IMR-90 (cell line): ENCODE results near the gene WDR45B. TPM values are rescaled to one million over a fixed set of nuclear protein-coding genes. Genes with fewer than 3 reads are reported as not detected.

Source experiments
- ATAC-seq: fragments of 200-7000 bp; cut with Tn5 transposase; 2 replicates; pipeline ENCODE4 v1.9.1; 2020; ENCODE audit warnings: low read depth, mild to moderate bottlenecking, moderate library complexity
- BruUV-seq: library from RNA; stranded (reverse); fragments of 400-500 nt; replicated peaks from 2 replicates; lab custom pipeline; 2021; lab: Mats Ljungman, UMichigan
- CTCF ChIA-PET: fragments of 300-600 bp; formaldehyde crosslinking; extraction: SDS; loops from one replicate; lab custom pipeline; 2021; ENCODE audit warnings: antibody characterized with exemption; lab: Yijun Ruan, JAX
- POLR2A ChIA-PET: fragments of 300-600 bp; sonication (Branson Sonifier 250); formaldehyde crosslinking; loops from one replicate; lab custom pipeline; 2022; ENCODE audit warnings: antibody characterized with exemption; ENCODE audit not compliant: unreplicated experiment; lab: Charles Lee
- DNase-seq: peaks from one replicate; pipeline ENCODE4 v3.0.0; 2013
- H2AFZ ChIP-seq: replicated peaks from 2 replicates; pipeline ENCODE3; 2013; ENCODE audit warnings: low read length, mild to moderate bottlenecking; ENCODE audit not compliant: poor library complexity
- H2AK5ac ChIP-seq: 2 replicates; pipeline ENCODE4 v1.6.1; 2013; ENCODE audit warnings: low read depth, low read length, inconsistent platforms
- H2AK9ac ChIP-seq: replicated peaks from 2 replicates; pipeline ENCODE3; 2013; ENCODE audit warnings: mild to moderate bottlenecking, low read depth, low read length, moderate library complexity; ENCODE audit not compliant: poor library complexity
- H2BK120ac ChIP-seq: 2 replicates; pipeline ENCODE4 v1.6.1; 2013; ENCODE audit warnings: low read depth, low read length, inconsistent platforms
- H2BK15ac ChIP-seq: 3 replicates; pipeline ENCODE4 v1.6.1; 2013; ENCODE audit warnings: low read depth, low read length, inconsistent platforms
- H2BK20ac ChIP-seq: 2 replicates; pipeline ENCODE4 v1.6.1; 2013; ENCODE audit warnings: low read depth, mild to moderate bottlenecking, inconsistent platforms, low read length, moderate library complexity
- H2BK5ac ChIP-seq: 2 replicates; pipeline ENCODE4 v1.6.1; 2013; ENCODE audit warnings: mild to moderate bottlenecking, low read depth, low read length, inconsistent platforms; ENCODE audit not compliant: poor library complexity, severe bottlenecking
- H3K14ac ChIP-seq: replicated peaks from 2 replicates; pipeline ENCODE4 v1.6.1; 2013; ENCODE audit warnings: low read depth, low read length, inconsistent platforms
- H3K18ac ChIP-seq: 2 replicates; pipeline ENCODE4 v1.6.1; 2013; ENCODE audit warnings: low read depth, low read length, control low read depth
- H3K23ac ChIP-seq: 2 replicates; pipeline ENCODE4 v1.6.1; 2013; ENCODE audit warnings: low read depth, low read length, inconsistent platforms
- H3K27ac ChIP-seq: 2 replicates; pipeline ENCODE4 v1.5.1; 2013; ENCODE audit warnings: mild to moderate bottlenecking, control low read depth, low read length; ENCODE audit not compliant: insufficient read depth
- H3K27me3 ChIP-seq: 2 replicates; pipeline ENCODE4 v1.6.1; 2013; ENCODE audit warnings: low read length; ENCODE audit not compliant: control insufficient read depth, insufficient read depth
- H3K36me3 ChIP-seq: 2 replicates; pipeline ENCODE4 v1.6.1; 2013; ENCODE audit warnings: low read length, mixed read lengths; ENCODE audit not compliant: control insufficient read depth, insufficient read depth
- H3K4ac ChIP-seq: 2 replicates; pipeline ENCODE4 v1.6.1; 2013; ENCODE audit warnings: low read depth, low read length, inconsistent platforms
- H3K4me1 ChIP-seq: 2 replicates; pipeline ENCODE4 v1.6.1; 2013; ENCODE audit warnings: low read length, mixed read lengths; ENCODE audit not compliant: control insufficient read depth, insufficient read depth
- H3K4me2 ChIP-seq: 2 replicates; pipeline ENCODE4 v1.6.1; 2013; ENCODE audit warnings: low read depth, mild to moderate bottlenecking, control low read depth, low read length, moderate library complexity
- H3K4me3 ChIP-seq: 2 replicates; pipeline ENCODE4 v1.5.1; 2013; ENCODE audit warnings: low read depth, mild to moderate bottlenecking, control low read depth, low read length, moderate library complexity; ENCODE audit not compliant: insufficient read depth
- H3K56ac ChIP-seq: 2 replicates; pipeline ENCODE4 v1.6.1; 2013; ENCODE audit warnings: low read length, inconsistent platforms; ENCODE audit not compliant: insufficient read depth; ENCODE audit errors: extremely low read depth
- H3K79me1 ChIP-seq, 2 experiments: 2 replicates each; pipeline ENCODE4 v1.6.1; 2013; ENCODE audit warnings: low read length in 2 of 2, inconsistent platforms in 1 of 2, low read depth in 1 of 2
- H3K9ac ChIP-seq: 2 replicates; pipeline ENCODE4 v1.6.1; 2013; ENCODE audit warnings: low read depth, low read length, control low read depth
- H3K9me1 ChIP-seq: 2 replicates; pipeline ENCODE4 v1.6.1; 2013; ENCODE audit warnings: low read length, inconsistent platforms; ENCODE audit not compliant: insufficient read depth
- H3K9me3 ChIP-seq: 2 replicates; pipeline ENCODE4 v1.6.1; 2013; ENCODE audit warnings: low read length; ENCODE audit not compliant: control insufficient read depth, insufficient read depth
- H4K20me1 ChIP-seq: 2 replicates; pipeline ENCODE4 v1.6.1; 2013; ENCODE audit warnings: low read length, inconsistent platforms; ENCODE audit not compliant: insufficient read depth
- H4K5ac ChIP-seq: 2 replicates; pipeline ENCODE4 v1.6.1; 2013; ENCODE audit warnings: mild to moderate bottlenecking, low read depth, low read length, control low read depth
- H4K8ac ChIP-seq, 2 experiments: 2 replicates each; pipeline ENCODE4 v1.6.1; 2013; ENCODE audit warnings: low read depth in 2 of 2, low read length in 2 of 2, control low read depth in 1 of 2, inconsistent platforms in 1 of 2
- H4K91ac ChIP-seq: 2 replicates; pipeline ENCODE4 v1.6.1; 2013; ENCODE audit warnings: low read depth, low read length, inconsistent platforms; ENCODE audit not compliant: insufficient read depth
- BHLHE40 ChIP-seq: fragments of 150-350 bp; IDR thresholded peaks from 2 replicates; pipeline ENCODE4 v1.6.1; 2016; ENCODE audit warnings: mild to moderate bottlenecking, low read depth, low read length
- CEBPB ChIP-seq: IDR thresholded peaks from 2 replicates; pipeline ENCODE4 v1.6.1; 2012; ENCODE audit warnings: low read depth, low read length, improper control_type of control experiment
- CHD1 ChIP-seq: IDR thresholded peaks from 2 replicates; pipeline ENCODE4 v1.6.1; 2012; ENCODE audit warnings: low read depth, low read length, improper control_type of control experiment
- CTCF ChIP-seq: conservative IDR thresholded peaks from 2 replicates; pipeline ENCODE4 v1.5.1; 2012; ENCODE audit warnings: mild to moderate bottlenecking, low read depth, low read length, improper control_type of control experiment
- FOS ChIP-seq: fragments of 150-350 bp; IDR thresholded peaks from 2 replicates; pipeline ENCODE4 v1.6.1; 2016; ENCODE audit warnings: low read depth, low read length
- MAFK ChIP-seq: IDR thresholded peaks from 2 replicates; pipeline ENCODE4 v1.6.1; 2012; ENCODE audit warnings: low read depth, low read length, improper control_type of control experiment
- MAZ ChIP-seq: IDR thresholded peaks from 2 replicates; pipeline ENCODE4 v1.6.1; 2012; ENCODE audit warnings: low read depth, mild to moderate bottlenecking, low read length, improper control_type of control experiment, moderate library complexity, borderline replicate concordance
- MXI1 ChIP-seq: IDR thresholded peaks from 2 replicates; pipeline ENCODE4 v1.6.1; 2012; ENCODE audit warnings: low read depth, mild to moderate bottlenecking, low read length, moderate library complexity, borderline replicate concordance
- NFE2L2 ChIP-seq: fragments of 150-350 bp; IDR thresholded peaks from 2 replicates; pipeline ENCODE4 v1.6.1; 2016; ENCODE audit warnings: low read depth, mild to moderate bottlenecking, low read length
- POLR2A ChIP-seq: IDR thresholded peaks from 2 replicates; pipeline ENCODE4 v1.6.1; 2012; ENCODE audit warnings: mild to moderate bottlenecking, low read depth, low read length
- RAD21 ChIP-seq: IDR thresholded peaks from 2 replicates; pipeline ENCODE4 v1.6.1; 2012; ENCODE audit warnings: low read length, improper control_type of control experiment
- RCOR1 ChIP-seq: IDR thresholded peaks from 2 replicates; pipeline ENCODE4 v1.6.1; 2012; ENCODE audit warnings: mild to moderate bottlenecking, low read length, improper control_type of control experiment; ENCODE audit not compliant: insufficient replicate concordance
- RFX5 ChIP-seq: IDR thresholded peaks from 2 replicates; pipeline ENCODE4 v1.8.0; 2012; ENCODE audit warnings: low read depth, mild to moderate bottlenecking, low read length, moderate library complexity
- SMC3 ChIP-seq: fragments of 150-350 bp; IDR thresholded peaks from 2 replicates; pipeline ENCODE4 v1.6.1; 2016; ENCODE audit warnings: low read depth, mild to moderate bottlenecking, antibody characterized with exemption, low read length, moderate library complexity
- WGBS, 2 experiments: methylation state at CpG; one replicate each; pipeline versions ENCODE4 v1.1.5 to v1.1.7; 2013; ENCODE audit warnings: missing lambda C conversion rate in 2 of 2; ENCODE audit not compliant: insufficient read length in 1 of 2; ENCODE audit errors: extremely low coverage in 2 of 2; 5-methylcytosine and 5-hydroxymethylcytosine counted together
- dilution Hi-C: fragments of 300-500 bp; cut with HindIII; formaldehyde crosslinking; loops from one replicate; pipeline ENCODE4 v1.14.3; 2018; ENCODE audit warnings: low sequenced_read_pairs; ENCODE audit not compliant: unreplicated experiment
- in situ Hi-C: fragments of 300-500 bp; cut with MboI; formaldehyde crosslinking; loops from 3 replicates; pipeline ENCODE4 v1.14.3; 2019; ENCODE audit warnings: low sequenced_read_pairs, inconsistent platforms, mixed read lengths
- intact Hi-C: fragments of 100-400 bp; cut with micrococcal nuclease; formaldehyde crosslinking; loops from 2 replicates; pipeline ENCODE4 v1.10.0; 2022
- polyA plus RNA-seq, 3 experiments: library from polyadenylated mRNA; depleted of rRNA; stranded (reverse); fragments of >200 nt; gene quantifications; 2 replicates each; pipeline ENCODE4 v1.2.3, GENCODE V29; 2012; ENCODE audit warnings: low replicate concordance in 1 of 3
- total RNA-seq: library from RNA; depleted of rRNA; stranded (reverse); fragments of >200 nt; gene quantifications from 2 replicates; pipeline ENCODE4 v1.2.3, GENCODE V29; 2012
- TF ChIP-seq, protein P1 (sequence below): fragments of 150-350 bp; IDR thresholded peaks from 2 replicates; pipeline ENCODE4 v1.6.1; 2016; ENCODE audit warnings: low read depth, mild to moderate bottlenecking, low read length, moderate library complexity, borderline replicate concordance
- TF ChIP-seq, protein P2 (sequence below): fragments of 150-350 bp; IDR thresholded peaks from 2 replicates; pipeline ENCODE4 v1.6.1; 2017; ENCODE audit warnings: mild to moderate bottlenecking, antibody characterized with exemption, low read length, low read depth

WDR45B gene
- total and polyA plus RNA-seq, 2 of the 4 experiments (the other 2 are of a cell fraction): 98.2 to 110 TPM

- ChIA-PET CTCF (interaction anchor here (0.5 to 0.6 kb wide), 2 partner anchors 148 to 160 kb away, joined by 3 to 5 read pairs; no protein-coding TSS in a partner anchor), POLR2A (interaction anchor here (0.6 kb wide), 1 partner anchor 139 kb away, joined by 3 read pairs; no protein-coding TSS in a partner anchor)
- Histone ChIP-seq H2AK5ac (no peak overlapping the region), H4K5ac (no peak overlapping the region), H3K9me3 (no peaks in the 10 kb centered on the region), H3K23ac (0 out of 2 replicates have a peak overlapping the region, but pooled peaks have one; percentile 9), H2AFZ (no peak overlapping the region), H3K79me1 (peaks cover 46 to 79% of the 10 kb centered on the region in 2 experiments), H2BK20ac (no peak overlapping the region), H2BK5ac (no peak overlapping the region), H2AK9ac (no peak overlapping the region), H3K56ac (no peak overlapping the region), H3K27ac (no peak overlapping the region), H4K91ac (no peak overlapping the region), H3K18ac (no peak overlapping the region), H3K9ac (no peak overlapping the region), H2BK120ac (no peak overlapping the region), H4K20me1 (peaks cover 72% of the 10 kb centered on the region), H3K4ac (no peak overlapping the region), H3K4me1 (no peaks in the 10 kb centered on the region), H3K4me2 (no peak overlapping the region), H2BK15ac (no peak overlapping the region), H3K27me3 (no peaks in the 10 kb centered on the region), H3K14ac (no peak overlapping the region), H4K8ac (no peak overlapping the region), H3K36me3 (peaks cover 42% of the 10 kb centered on the region), H3K9me1 (0 out of 2 replicates have a peak, but pooled peaks cover 7% of the 10 kb centered on the region), H3K4me3 (no peak overlapping the region)
- 87% methylated on average over 3 of the region's 8 CpGs; no CpG with 5 or more reads in 1 of the 2 experiments for WGBS, 2 experiments
- dilution Hi-C loops (no loop called here), in situ Hi-C loops (no loop called here), intact Hi-C loops (no loop called here)
- no peak for TF ChIP-seq CTCF
- TF ChIP-seq, protein P1, sequence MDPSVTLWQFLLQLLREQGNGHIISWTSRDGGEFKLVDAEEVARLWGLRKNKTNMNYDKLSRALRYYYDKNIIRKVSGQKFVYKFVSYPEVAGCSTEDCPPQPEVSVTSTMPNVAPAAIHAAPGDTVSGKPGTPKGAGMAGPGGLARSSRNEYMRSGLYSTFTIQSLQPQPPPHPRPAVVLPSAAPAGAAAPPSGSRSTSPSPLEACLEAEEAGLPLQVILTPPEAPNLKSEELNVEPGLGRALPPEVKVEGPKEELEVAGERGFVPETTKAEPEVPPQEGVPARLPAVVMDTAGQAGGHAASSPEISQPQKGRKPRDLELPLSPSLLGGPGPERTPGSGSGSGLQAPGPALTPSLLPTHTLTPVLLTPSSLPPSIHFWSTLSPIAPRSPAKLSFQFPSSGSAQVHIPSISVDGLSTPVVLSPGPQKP: no peak
- no peak for TF ChIP-seq CEBPB
- TF ChIP-seq, protein P2, sequence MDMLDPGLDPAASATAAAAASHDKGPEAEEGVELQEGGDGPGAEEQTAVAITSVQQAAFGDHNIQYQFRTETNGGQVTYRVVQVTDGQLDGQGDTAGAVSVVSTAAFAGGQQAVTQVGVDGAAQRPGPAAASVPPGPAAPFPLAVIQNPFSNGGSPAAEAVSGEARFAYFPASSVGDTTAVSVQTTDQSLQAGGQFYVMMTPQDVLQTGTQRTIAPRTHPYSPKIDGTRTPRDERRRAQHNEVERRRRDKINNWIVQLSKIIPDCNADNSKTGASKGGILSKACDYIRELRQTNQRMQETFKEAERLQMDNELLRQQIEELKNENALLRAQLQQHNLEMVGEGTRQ: no peak
- no peak for TF ChIP-seq MAZ
- no peak for TF ChIP-seq BHLHE40
- TF ChIP-seq RCOR1: no peak
- TF ChIP-seq RFX5: no peak
- TF ChIP-seq FOS: no peak
- TF ChIP-seq RAD21: no peak
- no peak for TF ChIP-seq MAFK
- no peak for TF ChIP-seq NFE2L2
- TF ChIP-seq POLR2A: no peak
- no peak for TF ChIP-seq MXI1
- TF ChIP-seq CHD1: no peak
- no peak for TF ChIP-seq SMC3
- ATAC-seq (no peak), DNase-seq (no peak)
- no TSS peak for BruUV-seq
Measured at GRCh38 chr17:82632451-82632850, 15.8 kb downstream of the WDR45B start.
